ENCODE results near the gene TMEFF2. TPM values are rescaled to one million over a fixed set of nuclear protein-coding genes. Genes with fewer than 3 reads are reported as not detected.
"Not testable (repeated sequence)": the region's sequence is repeated elsewhere in the genome, so short reads cannot be mapped to it uniquely, and the experiment has no call there.

The TMEFF2 gene
- total and polyA plus RNA-seq, 2 donors (not counting 1 experiment from before 2014, with no cell fraction given): not detected

- no peaks in the 10 kb centered on the region for H3K4me1 Mint-ChIP-seq
- over 99% methylated on average over 11 of the region's 20 CpGs for whole genome bisulfite sequencing (ENCODE audit: insufficient coverage)
Observed at GRCh38 chr2:191922736-191923651, 271.7 kb downstream of the TMEFF2 start.

GRCh38 chr2:191921650-191922049 is 273.1 kb downstream of the TMEFF2 start:
- H3K79me2 ChIP-seq (ENCODE audit: control insufficient read depth, insufficient read depth, low read length); H3K36me3 ChIP-seq (replicated peaks in 1 of 2; ENCODE audit: control extremely low read depth in 1 of 2, control insufficient read depth in 1 of 2, extremely low read depth in 1 of 2, insufficient read depth in 2 of 2, low read length in 1 of 2); H3K4me3 ChIP-seq (ENCODE audit: control extremely low read depth in 1 of 5, extremely low read depth in 1 of 5, insufficient read depth in 1 of 5, low read depth in 2 of 5, low read length in 4 of 5); H4K20me1 ChIP-seq (ENCODE audit: control insufficient read depth, insufficient read depth, low read length, poor library complexity, severe bottlenecking); H3K27ac ChIP-seq (ENCODE audit: low read length in 2 of 2); H3K4me2 ChIP-seq (replicated peaks; ENCODE audit: low read depth, low read length, poor library complexity, severe bottlenecking); H3K27ac Mint-ChIP-seq; ATAC-seq (ENCODE audit: low read depth); H3K4me1 Mint-ChIP-seq; H3K9ac ChIP-seq (ENCODE audit: low read length); POLR2A ChIA-PET; H3K27me3 ChIP-seq (replicated peaks in 1 of 4; ENCODE audit: control extremely low read depth in 1 of 4, control insufficient read depth in 3 of 4, insufficient read depth in 4 of 4, low read length in 3 of 4); intact Hi-C loops (cut with micrococcal nuclease); H3K27me3 Mint-ChIP-seq; DNase-seq; CTCF ChIA-PET; H2AFZ ChIP-seq (ENCODE audit: insufficient read depth, low read depth, low read length, poor library complexity, severe bottlenecking); H3K9me3 Mint-ChIP-seq (ENCODE audit: insufficient read depth); H3K4me1 ChIP-seq (ENCODE audit: control insufficient read depth in 2 of 2, insufficient read depth in 2 of 2, low read length in 2 of 2); H3K4me3 Mint-ChIP-seq: not testable (repeated sequence)
- peaks cover 0 to 11% (median 0%) of the 10 kb centered on the region in 3 donors for H3K9me3 ChIP-seq (ENCODE audit: control extremely low read depth in 1 of 3, control insufficient read depth in 2 of 3, insufficient read depth in 1 of 3, low read length in 2 of 3)
- 98% methylated on average over 25 of the region's 32 CpGs for WGBS (ENCODE audit: insufficient coverage)

More at GRCh38 chr2:191922736-191923651, 271.7 kb downstream of the TMEFF2 start:
- Histone ChIP-seq H3K4me3 (ENCODE audit: control extremely low read depth in 1 of 5, extremely low read depth in 1 of 5, insufficient read depth in 1 of 5, low read depth in 2 of 5, low read length in 4 of 5) (no peak overlapping the region), H3K4me1 (ENCODE audit: control insufficient read depth in 2 of 2, insufficient read depth in 2 of 2, low read length in 2 of 2) (no peaks in the 10 kb centered on the region), H4K20me1 (ENCODE audit: control insufficient read depth, insufficient read depth, low read length, poor library complexity, severe bottlenecking) (no peaks in the 10 kb centered on the region), H3K9me3 (ENCODE audit: control extremely low read depth in 1 of 3, control insufficient read depth in 2 of 3, insufficient read depth in 1 of 3, low read length in 2 of 3) (peaks cover 0 to 11% (median 0%) of the 10 kb centered on the region in 3 donors), H3K79me2 (ENCODE audit: control insufficient read depth, insufficient read depth, low read length) (no peaks in the 10 kb centered on the region), H3K4me2 (replicated peaks; ENCODE audit: low read depth, low read length, poor library complexity, severe bottlenecking) (no peak overlapping the region), H3K36me3 (replicated peaks in 1 of 2; ENCODE audit: control extremely low read depth in 1 of 2, control insufficient read depth in 1 of 2, extremely low read depth in 1 of 2, insufficient read depth in 2 of 2, low read length in 1 of 2) (no peaks in the 10 kb centered on the region), H3K27ac (ENCODE audit: low read length in 2 of 2) (no peak overlapping the region), H3K27me3 (replicated peaks in 1 of 4; ENCODE audit: control extremely low read depth in 1 of 4, control insufficient read depth in 3 of 4, insufficient read depth in 4 of 4, low read length in 3 of 4) (no peaks in the 10 kb centered on the region), H3K9ac (ENCODE audit: low read length) (no peak overlapping the region), H2AFZ (ENCODE audit: insufficient read depth, low read depth, low read length, poor library complexity, severe bottlenecking) (no peak overlapping the region)
- CTCF ChIA-PET: no interaction called here
- POLR2A ChIA-PET: no interaction called here
- peaks cover 4% of the 10 kb centered on the region for H3K27me3 Mint-ChIP-seq
- DNase-seq: no peak
- TF ChIP-seq CTCF (IDR thresholded peaks at IDR 0.05): no peak
- no peak for TF ChIP-seq EZH2 (IDR thresholded peaks at IDR 0.05; ENCODE audit: borderline replicate concordance, insufficient read depth, low read depth, low read length, poor library complexity, severe bottlenecking)
- H3K27ac Mint-ChIP-seq: no peak overlapping the region
- no peak for ATAC-seq (ENCODE audit: low read depth)
- intact Hi-C loops (cut with micrococcal nuclease): no loop called here
- H3K9me3 Mint-ChIP-seq (ENCODE audit: insufficient read depth): no peaks in the 10 kb centered on the region
- no peak overlapping the region for H3K4me3 Mint-ChIP-seq

Measured in B cell (primary cell).